GM10266 (cell line): ENCODE data around the gene KCNG4.
A peak's percentile ranks its signal among the peaks of the same experiment; 100 is the strongest.

Source experiments
- DNase-seq: peaks from one replicate; pipeline ENCODE4 v3.0.0; 2012; ENCODE audit errors: extremely low spot score
- CTCF ChIP-seq: IDR thresholded peaks from 2 replicates; pipeline ENCODE4 v1.5.1; 2012; ENCODE audit warnings: mild to moderate bottlenecking, low read depth; ENCODE audit not compliant: control insufficient read depth, insufficient read depth; ENCODE audit errors: missing control alignments

Gene KCNG4

GRCh38 chr16:84281074-84281473, 41.3 kb upstream of the KCNG4 start:
- TF ChIP-seq CTCF: no peak
- DNase-seq: peak; percentile 30

- no peak for TF ChIP-seq CTCF
- DNase-seq: no peak
These were observed 40.1 kb upstream of the KCNG4 start for GRCh38 chr16:84279881-84280280.

GRCh38 chr16:84278968-84279367, 39.2 kb upstream of the KCNG4 start:
- DNase-seq: no peak
- no peak for TF ChIP-seq CTCF

GRCh38 chr16:84278333-84278732, 38.5 kb upstream of the KCNG4 start:
- TF ChIP-seq CTCF: no peak
- no peak for DNase-seq

GRCh38 chr16:84277244-84277823, 37.5 kb upstream of the KCNG4 start:
- peak; percentile 85 for TF ChIP-seq CTCF

GRCh38 chr16:84275585-84276151, 35.9 kb upstream of the KCNG4 start:
- no peak for DNase-seq
- no peak for TF ChIP-seq CTCF

More at GRCh38 chr16:84277244-84277823, 37.5 kb upstream of the KCNG4 start:
- DNase-seq: peak; percentile 67

GRCh38 chr16:84274515-84274914, 34.7 kb upstream of the KCNG4 start:
- no peak for TF ChIP-seq CTCF
- DNase-seq: no peak
